ENCODE results near the gene KCMF1. TPM values are rescaled to one million over a fixed set of nuclear protein-coding genes. Genes with fewer than 3 reads are reported as not detected.

The KCMF1 gene
- total and polyA plus RNA-seq, 2 experiments from 2014 or later: 50.8 to 63.0 TPM

GRCh38 chr2:84940831-84941412, 30.0 kb upstream of the KCMF1 start:
- H3K4me3 ChIP-seq: no peak overlapping the region
- no peaks in the 10 kb centered on the region for H3K27me3 ChIP-seq
- TF ChIP-seq EZH2phosphoT487 (IDR thresholded peaks at IDR 0.05; ENCODE audit: low read depth, severe bottlenecking, unreplicated experiment) (no peak), EZH2 (IDR thresholded peaks at IDR 0.05; ENCODE audit: borderline replicate concordance) (no peak), CTCF (IDR thresholded peaks at IDR 0.05; ENCODE audit: poor library complexity) (no peak)
- H3K9me2 ChIP-seq (replicated peaks; ENCODE audit: insufficient read depth): no peaks in the 10 kb centered on the region
- DNase-seq (ENCODE audit: low spot score): no peak
- no peak overlapping the region for H3K27ac ChIP-seq
- no peaks in the 10 kb centered on the region for H3K9me3 ChIP-seq (ENCODE audit: low read depth)
- H3K36me3 ChIP-seq (replicated peaks; ENCODE audit: insufficient read depth, low read depth): no peaks in the 10 kb centered on the region
- H3K4me1 ChIP-seq (ENCODE audit: insufficient read depth): no peaks in the 10 kb centered on the region
- WGBS (ENCODE audit: low lambda C conversion rate, missing lambda C conversion rate): 83% methylated on average over 3 of the region's 3 CpGs
- no peaks in the 10 kb centered on the region for H4K20me1 ChIP-seq (ENCODE audit: insufficient read depth, poor library complexity, severe bottlenecking)
- H2AFZ ChIP-seq: no peak overlapping the region
- H3K79me2 ChIP-seq: no peaks in the 10 kb centered on the region
- H3K4me2 ChIP-seq: no peak overlapping the region

GRCh38 chr2:84942166-84942565, 28.8 kb upstream of the KCMF1 start:
- Histone ChIP-seq H3K4me3 (no peak overlapping the region), H3K27me3 (no peaks in the 10 kb centered on the region), H3K9me3 (ENCODE audit: low read depth) (no peaks in the 10 kb centered on the region), H3K27ac (no peak overlapping the region), H3K36me3 (replicated peaks; ENCODE audit: insufficient read depth, low read depth) (no peaks in the 10 kb centered on the region), H3K9me2 (replicated peaks; ENCODE audit: insufficient read depth) (no peaks in the 10 kb centered on the region), H4K20me1 (ENCODE audit: insufficient read depth, poor library complexity, severe bottlenecking) (no peaks in the 10 kb centered on the region), H3K4me1 (ENCODE audit: insufficient read depth) (no peaks in the 10 kb centered on the region), H3K79me2 (no peaks in the 10 kb centered on the region), H3K4me2 (no peak overlapping the region), H2AFZ (no peak overlapping the region)
- 97% methylated on average over 2 of the region's 2 CpGs for WGBS (ENCODE audit: low lambda C conversion rate, missing lambda C conversion rate)
- no peak for DNase-seq (ENCODE audit: low spot score)
- TF ChIP-seq CTCF (IDR thresholded peaks at IDR 0.05; ENCODE audit: poor library complexity): no peak

- no peak overlapping the region for H3K27ac ChIP-seq
- no peak overlapping the region for H3K4me3 ChIP-seq
- no peaks in the 10 kb centered on the region for H3K9me2 ChIP-seq (replicated peaks; ENCODE audit: insufficient read depth)
- DNase-seq (ENCODE audit: low spot score): no peak
- H3K36me3 ChIP-seq (replicated peaks; ENCODE audit: insufficient read depth, low read depth): no peaks in the 10 kb centered on the region
- H3K4me2 ChIP-seq: no peak overlapping the region
- H3K79me2 ChIP-seq: no peaks in the 10 kb centered on the region
- H3K27me3 ChIP-seq: no peaks in the 10 kb centered on the region
- 86% methylated on average over 4 of the region's 4 CpGs for WGBS (ENCODE audit: low lambda C conversion rate, missing lambda C conversion rate)
- TF ChIP-seq CTCF (IDR thresholded peaks at IDR 0.05; ENCODE audit: poor library complexity) (no peak), EZH2phosphoT487 (IDR thresholded peaks at IDR 0.05; ENCODE audit: low read depth, severe bottlenecking, unreplicated experiment) (no peak), EZH2 (IDR thresholded peaks at IDR 0.05; ENCODE audit: borderline replicate concordance) (no peak)
- H2AFZ ChIP-seq: no peak overlapping the region
- H4K20me1 ChIP-seq (ENCODE audit: insufficient read depth, poor library complexity, severe bottlenecking): no peaks in the 10 kb centered on the region
- H3K4me1 ChIP-seq (ENCODE audit: insufficient read depth): no peaks in the 10 kb centered on the region
- H3K9me3 ChIP-seq (ENCODE audit: low read depth): no peaks in the 10 kb centered on the region
Measured at GRCh38 chr2:84942964-84943421, 28.0 kb upstream of the KCMF1 start.

All from hepatocyte (in vitro differentiated cells).